T-helper 17 cell (primary cell): ENCODE measurements around the gene OR5AC2. TPM values are rescaled to one million over a fixed set of nuclear protein-coding genes. Genes with fewer than 3 reads are reported as not detected.

Experiments
- ATAC-seq: fragments of 150-1000 bp; cut with Tn5 transposase; 2 replicates; pipeline ENCODE4 v1.10.0; 2021; ENCODE audit warnings: mild to moderate bottlenecking, moderate library complexity
- DNase-seq, 3 donors: peaks; one replicate each; pipeline versions ENCODE4 v3.0.0 to v3.0.0-alpha.2; 2020 to 2021
- H3K9me3 ChIP-seq: one replicate; pipeline ENCODE4 v1.7.0; 2013; ENCODE audit warnings: low read length, mild to moderate bottlenecking; ENCODE audit not compliant: control insufficient read depth, poor library complexity, severe bottlenecking
- H3K27ac Mint-ChIP-seq: one replicate; pipeline ENCODE4 v1.8.0; 2022; ENCODE audit warnings: mild to moderate bottlenecking, moderate library complexity, mixed read lengths
- H3K27me3 Mint-ChIP-seq: one replicate; pipeline ENCODE4 v1.8.0; 2022; ENCODE audit warnings: mixed read lengths
- H3K36me3 Mint-ChIP-seq: one replicate; pipeline ENCODE4 v1.8.0; 2022; ENCODE audit warnings: low read depth, mixed read lengths
- H3K4me1 Mint-ChIP-seq: one replicate; pipeline ENCODE4 v1.8.0; 2022; ENCODE audit warnings: mild to moderate bottlenecking, mixed read lengths
- H3K4me3 Mint-ChIP-seq: one replicate; pipeline ENCODE4 v1.8.0; 2022; ENCODE audit warnings: mild to moderate bottlenecking, moderate library complexity, mixed read lengths
- total RNA-seq, 4 donors: library from RNA in 2 of 4; stranded (reverse) in 2 of 4; gene quantifications; one replicate each; pipeline ENCODE4 v1.2.3 and lab custom pipeline; 2022 to 2026

Gene OR5AC2
- total RNA-seq, 2 donors from 2014 or later, result not detected

GRCh38 chr3:98095882-98096281 is 8.9 kb downstream of the OR5AC2 start:
- no peak for DNase-seq
- no peak overlapping the region for H3K27ac Mint-ChIP-seq
- H3K4me3 Mint-ChIP-seq, result no peak overlapping the region
- no peaks in the 10 kb centered on the region for H3K9me3 ChIP-seq
- H3K4me1 Mint-ChIP-seq, result no peaks in the 10 kb centered on the region
- no peaks in the 10 kb centered on the region for H3K36me3 Mint-ChIP-seq
- no peaks in the 10 kb centered on the region for H3K27me3 Mint-ChIP-seq
- ATAC-seq, result no peak

- no peaks in the 10 kb centered on the region for H3K4me1 Mint-ChIP-seq
- no peak overlapping the region for H3K4me3 Mint-ChIP-seq
- ATAC-seq (no peak), DNase-seq (no peak)
- no peaks in the 10 kb centered on the region for H3K36me3 Mint-ChIP-seq
- no peak overlapping the region for H3K27ac Mint-ChIP-seq
- no peaks in the 10 kb centered on the region for H3K9me3 ChIP-seq
- peaks cover 4% of the 10 kb centered on the region for H3K27me3 Mint-ChIP-seq
These were observed 12.9 kb downstream of the OR5AC2 start for GRCh38 chr3:98099848-98100247.

- H3K4me3 Mint-ChIP-seq, result no peak overlapping the region
- peaks cover 2% of the 10 kb centered on the region for H3K36me3 Mint-ChIP-seq
- no peaks in the 10 kb centered on the region for H3K9me3 ChIP-seq
- peaks cover 9% of the 10 kb centered on the region for H3K27me3 Mint-ChIP-seq
- no peak for DNase-seq
- no peaks in the 10 kb centered on the region for H3K4me1 Mint-ChIP-seq
- ATAC-seq, result no peak
- no peak overlapping the region for H3K27ac Mint-ChIP-seq
These were observed 21.2 kb downstream of the OR5AC2 start for GRCh38 chr3:98108162-98108561.

GRCh38 chr3:98109807-98110549 is 23.0 kb downstream of the OR5AC2 start:
- no peak for ATAC-seq
- no peak for DNase-seq
- Mint-ChIP-seq H3K36me3 (peaks cover 2% of the 10 kb centered on the region), H3K27ac (no peak overlapping the region), H3K4me3 (no peak overlapping the region), H3K4me1 (no peaks in the 10 kb centered on the region), H3K27me3 (peaks cover 3% of the 10 kb centered on the region)
- no peaks in the 10 kb centered on the region for H3K9me3 ChIP-seq

GRCh38 chr3:98110550-98110908 is 23.6 kb downstream of the OR5AC2 start:
- peaks cover under 1% of the 10 kb centered on the region for H3K27me3 Mint-ChIP-seq
- DNase-seq, result no peak
- H3K36me3 Mint-ChIP-seq, result peaks cover 2% of the 10 kb centered on the region
- no peak overlapping the region for H3K27ac Mint-ChIP-seq
- ATAC-seq, result no peak
- H3K4me1 Mint-ChIP-seq, result no peaks in the 10 kb centered on the region
- no peak overlapping the region for H3K4me3 Mint-ChIP-seq
- no peaks in the 10 kb centered on the region for H3K9me3 ChIP-seq

- Mint-ChIP-seq H3K4me3 (no peak overlapping the region), H3K27ac (no peak overlapping the region), H3K27me3 (peaks cover 13% of the 10 kb centered on the region), H3K4me1 (no peaks in the 10 kb centered on the region), H3K36me3 (no peaks in the 10 kb centered on the region)
- ATAC-seq (no peak), DNase-seq (no peak)
- no peaks in the 10 kb centered on the region for H3K9me3 ChIP-seq
These were observed 27.3 kb downstream of the OR5AC2 start for GRCh38 chr3:98114264-98114663.

- Mint-ChIP-seq H3K36me3 (no peaks in the 10 kb centered on the region), H3K27ac (no peak overlapping the region), H3K4me1 (no peaks in the 10 kb centered on the region), H3K4me3 (no peak overlapping the region), H3K27me3 (peaks cover 13% of the 10 kb centered on the region)
- DNase-seq (no peak), ATAC-seq (no peak)
- H3K9me3 ChIP-seq, result no peaks in the 10 kb centered on the region
These were observed 28.7 kb downstream of the OR5AC2 start for GRCh38 chr3:98115717-98116116.

- H3K36me3 Mint-ChIP-seq, result no peaks in the 10 kb centered on the region
- no peaks in the 10 kb centered on the region for H3K9me3 ChIP-seq
- no peak within 1 kb of the TSS for H3K4me3 Mint-ChIP-seq
- H3K27me3 Mint-ChIP-seq, result peaks cover 16% of the 10 kb centered on the region
- H3K4me1 Mint-ChIP-seq, result no peaks in the 10 kb centered on the region
- no peak for DNase-seq
- no peak within 1 kb of the TSS for H3K27ac Mint-ChIP-seq
- no peak for ATAC-seq
These were observed 43.4 kb downstream of the OR5AC2 start, which contains the start of gene OR5H1 for GRCh38 chr3:98130421-98130820. Gene OR5H1, plus strand, starts transcription at chr3:98130721. Its CDS starts 1,977 bp downstream, at chr3:98132698.

GRCh38 chr3:98136631-98137030 is 49.7 kb downstream of the OR5AC2 start:
- no peaks in the 10 kb centered on the region for H3K36me3 Mint-ChIP-seq
- H3K9me3 ChIP-seq, result no peaks in the 10 kb centered on the region
- H3K4me1 Mint-ChIP-seq, result no peaks in the 10 kb centered on the region
- H3K27me3 Mint-ChIP-seq, result peaks cover 30% of the 10 kb centered on the region
- no peak overlapping the region for H3K4me3 Mint-ChIP-seq
- ATAC-seq (no peak), DNase-seq (no peak)
- no peak overlapping the region for H3K27ac Mint-ChIP-seq

Other genes with a start within 250 kb of the OR5AC2 start
- gene RIOX2, start 114.7 kb upstream of the OR5AC2 start, total RNA-seq, result 10 to 100 TPM; 21.1 to 22.7 TPM
- gene GABRR3, start 51.9 kb upstream of the OR5AC2 start, total RNA-seq, result not detected
- gene OR5H1, start 43.5 kb downstream of the OR5AC2 start, total RNA-seq, result not detected
- not detected for gene OR5H14, start 60.3 kb downstream of the OR5AC2 start, total RNA-seq
- gene OR5H15, start 79.5 kb downstream of the OR5AC2 start, total RNA-seq, result not detected
- not detected for gene OR5H6, start 177.1 kb downstream of the OR5AC2 start, total RNA-seq
- gene OR5H2, start 195.3 kb downstream of the OR5AC2 start, total RNA-seq, result not detected